Cardiac atrium fibroblast (primary cell): ENCODE data around the gene AMY2A. TPM values are rescaled to one million over a fixed set of nuclear protein-coding genes. Genes with fewer than 3 reads are reported as not detected.

Experiments
- total RNA-seq: library from RNA; depleted of rRNA; stranded (reverse); fragments of >200 nt; gene quantifications from 2 replicates; pipeline ENCODE4 v1.2.3, GENCODE V29; 2015

Gene AMY2A
- total RNA-seq, result not detected in 2 replicates

DNA sequence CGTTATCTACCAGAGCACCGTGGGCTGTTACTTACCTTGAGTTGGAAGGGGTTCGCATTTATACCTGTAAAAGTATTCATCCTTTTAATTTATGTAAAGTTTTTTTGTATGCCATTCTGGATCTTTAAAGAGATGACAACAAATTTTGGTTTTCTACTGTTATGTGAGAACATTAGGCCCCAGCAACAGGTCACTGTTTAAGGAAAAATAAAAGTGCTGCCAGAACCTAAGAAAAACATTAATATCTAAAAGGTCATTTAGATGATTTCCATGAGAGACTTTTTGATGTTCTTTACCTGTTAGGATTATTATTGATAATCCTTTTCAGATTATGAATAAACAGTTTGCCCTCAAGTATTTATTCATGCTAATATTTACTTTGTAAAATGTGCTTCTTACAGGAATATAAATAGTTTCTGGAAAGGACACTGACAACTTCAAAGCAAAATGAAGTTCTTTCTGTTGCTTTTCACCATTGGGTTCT, at the start of gene AMY2A:
AMY2A (plus strand) TSS at position 434 of the 484 bp plus-strand sequence; CDS start at position 448, 14 bp downstream.

DNA sequence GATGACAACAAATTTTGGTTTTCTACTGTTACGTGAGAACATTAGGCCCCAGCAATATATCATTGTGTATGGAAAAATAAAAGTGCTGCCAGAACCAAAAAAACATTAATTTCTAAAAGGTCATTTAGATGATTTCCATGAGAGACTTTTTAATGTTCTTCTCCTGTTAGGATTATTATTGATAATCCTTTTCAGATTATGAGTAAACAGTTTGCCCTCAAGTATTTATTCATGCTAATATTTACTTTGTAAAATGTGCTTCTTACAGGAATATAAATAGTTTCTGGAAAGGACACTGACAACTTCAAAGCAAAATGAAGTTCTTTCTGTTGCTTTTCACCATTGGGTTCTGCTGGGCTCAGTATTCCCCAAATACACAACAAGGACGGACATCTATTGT, 45.9 kb upstream of the AMY2A start, which contains the start of gene AMY2B:
AMY2B (plus strand) TSS at position 301 of the 400 bp plus-strand sequence; CDS start at position 315, 14 bp downstream.

DNA sequence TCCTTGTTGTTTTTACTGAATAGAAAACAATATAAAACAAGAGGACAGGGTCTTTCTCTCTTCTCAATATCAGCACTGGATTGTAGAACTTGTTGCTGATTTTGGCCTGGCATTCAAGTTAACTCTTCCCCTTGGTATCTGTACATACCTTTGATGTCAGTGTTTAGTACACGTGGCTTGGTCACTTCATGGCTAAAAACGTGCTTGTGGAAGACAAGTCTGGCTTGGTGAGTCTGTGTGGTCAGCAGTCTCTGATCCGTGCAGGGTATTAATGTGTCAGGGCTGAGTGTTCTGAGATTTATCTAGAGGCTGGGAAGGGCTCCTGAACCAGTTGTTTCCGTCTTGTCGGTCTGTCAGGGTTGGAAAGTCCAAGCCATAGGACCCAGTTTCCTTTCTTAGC, 38.2 kb downstream of the AMY2A start, which contains the start of gene AMY1A:
AMY1A (plus strand) TSS at position 301 of the 400 bp plus-strand sequence. CDS start 571 bp downstream, outside the sequence.

Other genes starting within 250 kb of the AMY2A start
- 6.5 and 9.9 TPM in 2 replicates for gene RNPC3, start 91.7 kb upstream of the AMY2A start, total RNA-seq
- 1.1 TPM in 2 replicates for gene AMY2B, start 45.8 kb upstream of the AMY2A start, total RNA-seq
- gene AMY1A, start 38.3 kb downstream of the AMY2A start, total RNA-seq, result not detected in 2 replicates
- not detected in 2 replicates for gene AMY1B, start 78.8 kb downstream of the AMY2A start, total RNA-seq
- not detected in 2 replicates for gene AMY1C, start 132.5 kb downstream of the AMY2A start, total RNA-seq